Muscle of arm (tissue), 12 donors: ENCODE measurements around the gene IL20RA. TPM values are rescaled to one million over a fixed set of nuclear protein-coding genes. Genes with fewer than 3 reads are reported as not detected.

Experiments used
- DNase-seq: peaks from one replicate; pipeline ENCODE4 v3.0.0-alpha.2; 2013
- polyA plus RNA-seq, 12 donors: library from polyadenylated mRNA; unstranded; fragments of 120-200 nt; gene quantifications; one replicate each; pipeline ENCODE4 v1.2.1, GENCODE V29; 2013; ENCODE audit not compliant: insufficient read length in 12 of 12

Gene IL20RA
- polyA plus RNA-seq, 12 donors = 8.1 to 35.8 (median 31.0) TPM; not detected in 1

DNA sequence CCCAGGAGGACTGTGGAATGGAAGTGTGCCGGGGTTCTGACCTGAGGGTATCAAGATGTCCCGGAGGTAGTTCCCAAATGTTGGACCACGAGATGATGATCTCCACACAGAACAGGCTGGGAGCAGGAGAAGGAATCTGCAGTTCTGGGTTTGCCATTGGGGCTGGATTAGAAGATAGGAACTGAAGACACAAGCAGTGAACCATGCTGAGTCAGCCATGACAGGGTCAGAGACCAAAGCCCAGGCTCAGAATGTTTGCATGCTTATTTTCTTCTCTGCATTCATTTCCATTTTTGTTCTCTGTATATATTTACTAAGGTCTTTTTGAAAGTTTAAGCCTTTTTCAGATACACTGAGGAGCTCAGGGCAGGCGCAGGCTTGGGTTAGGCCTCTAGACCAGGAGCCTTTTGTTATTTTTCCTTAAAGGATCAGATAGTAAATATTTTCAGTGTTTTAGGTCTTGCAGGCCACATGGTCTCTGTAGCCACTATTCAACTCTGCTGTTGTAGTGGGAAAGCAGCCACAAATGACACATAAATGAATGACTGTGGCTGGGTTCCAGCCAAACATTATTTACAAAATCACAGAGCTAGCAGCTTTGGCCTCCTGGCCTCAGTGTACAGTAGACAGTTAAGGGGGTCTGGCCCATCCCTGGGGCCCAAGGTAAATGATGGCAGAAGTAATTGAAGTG lies 94.2 kb downstream of the IL20RA start:
- DNase-seq = no peak

Other genes starting within 250 kb of the IL20RA start
- 10 to 100 TPM in 1 of 12 donors, 1 to 10 TPM in 10, not detected in 1; 5.8 to 10.0 (median 8.9) TPM for gene PEX7, start 222.4 kb downstream of the IL20RA start, polyA plus RNA-seq
- under 1 TPM in 5 of 12 donors, not detected in 7; 0.10 to 0.16 (median 0.12) TPM for gene SLC35D3, start 122.7 kb downstream of the IL20RA start, polyA plus RNA-seq
- gene IL22RA2, start 128.7 kb upstream of the IL20RA start, polyA plus RNA-seq = 1 to 10 TPM in 1 of 12 donors, under 1 TPM in 2, not detected in 9; 0.37 to 1.3 (median 0.39) TPM
- 10 to 100 TPM in 11 of 12 donors, not detected in 1; 39.7 to 73.4 (median 53.3) TPM for gene IFNGR1, start 174.4 kb upstream of the IL20RA start, polyA plus RNA-seq